Large intestine (tissue), 3 donors: ENCODE results near the gene GADD45GIP1. TPM values are rescaled to one million over a fixed set of nuclear protein-coding genes. Genes with fewer than 3 reads are reported as not detected.
"Not testable (repeated sequence)": the region's sequence is repeated elsewhere in the genome, so short reads cannot be mapped to it uniquely, and the experiment has no call there.

Experiments
- DNase-seq, 2 donors: peaks; one replicate each; pipeline versions ENCODE4 v3.0.0 to v3.0.0-alpha.2; 2013
- H3K27ac ChIP-seq: one replicate; pipeline ENCODE4 v1.5.1; 2013; ENCODE audit warnings: low read length
- H3K27me3 ChIP-seq: 2 replicates; pipeline ENCODE4 v1.6.1; 2013; ENCODE audit warnings: low read length; ENCODE audit not compliant: control insufficient read depth, insufficient read depth
- H3K36me3 ChIP-seq: 2 replicates; pipeline ENCODE4 v1.6.1; 2013; ENCODE audit warnings: low read length; ENCODE audit not compliant: control insufficient read depth, insufficient read depth
- H3K4me1 ChIP-seq: one replicate; pipeline ENCODE4 v1.6.1; 2013; ENCODE audit warnings: low read length; ENCODE audit not compliant: control insufficient read depth, insufficient read depth
- H3K4me3 ChIP-seq: one replicate; pipeline ENCODE4 v1.5.1; 2013; ENCODE audit warnings: low read length
- H3K9me3 ChIP-seq: one replicate; pipeline ENCODE4 v1.6.1; 2013; ENCODE audit warnings: mild to moderate bottlenecking, low read depth, low read length, moderate library complexity; ENCODE audit not compliant: control insufficient read depth
- WGBS: methylation state at CpG from one replicate; pipeline ENCODE4 v1.1.5; 2013; ENCODE audit warnings: low lambda C conversion rate; ENCODE audit not compliant: insufficient coverage; 5-methylcytosine and 5-hydroxymethylcytosine counted together
- polyA plus RNA-seq: library from polyadenylated mRNA; unstranded; fragments of 120-200 nt; gene quantifications from one replicate; pipeline ENCODE4 v1.2.1, GENCODE V29; 2013

GADD45GIP1 gene
- polyA plus RNA-seq, 1 donor: 30.5 TPM

DNA sequence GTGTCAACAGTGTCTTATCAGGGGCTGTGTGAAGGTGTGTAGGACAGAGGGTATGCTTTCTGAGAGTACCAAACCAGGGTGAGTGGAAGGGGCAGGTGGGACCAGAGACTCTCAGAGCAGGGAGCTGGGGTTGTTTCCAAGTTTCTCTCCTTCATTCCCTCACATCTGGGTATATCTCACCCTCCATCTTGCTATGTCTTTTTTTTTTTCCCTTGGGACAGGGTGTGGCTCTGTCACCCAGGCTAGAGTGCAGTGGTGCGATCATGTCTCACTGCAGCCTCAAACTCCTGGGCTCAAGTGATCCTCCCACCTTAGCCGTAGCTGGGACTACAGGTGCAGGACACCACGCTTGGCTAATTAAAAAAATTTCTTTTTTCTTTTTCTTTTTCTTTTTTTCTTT, 23.0 kb upstream of the GADD45GIP1 start:
- peaks cover 29% of the 10 kb centered on the region for H3K27me3 ChIP-seq
- DNase-seq: no peak
- no peak overlapping the region for H3K4me3 ChIP-seq
- no peaks in the 10 kb centered on the region for H3K36me3 ChIP-seq
- 80% methylated on average over 1 of the region's 3 CpGs for WGBS
- no peak overlapping the region for H3K27ac ChIP-seq
- H3K9me3 ChIP-seq: peaks cover 4% of the 10 kb centered on the region
- H3K4me1 ChIP-seq: peaks cover 4% of the 10 kb centered on the region

DNA sequence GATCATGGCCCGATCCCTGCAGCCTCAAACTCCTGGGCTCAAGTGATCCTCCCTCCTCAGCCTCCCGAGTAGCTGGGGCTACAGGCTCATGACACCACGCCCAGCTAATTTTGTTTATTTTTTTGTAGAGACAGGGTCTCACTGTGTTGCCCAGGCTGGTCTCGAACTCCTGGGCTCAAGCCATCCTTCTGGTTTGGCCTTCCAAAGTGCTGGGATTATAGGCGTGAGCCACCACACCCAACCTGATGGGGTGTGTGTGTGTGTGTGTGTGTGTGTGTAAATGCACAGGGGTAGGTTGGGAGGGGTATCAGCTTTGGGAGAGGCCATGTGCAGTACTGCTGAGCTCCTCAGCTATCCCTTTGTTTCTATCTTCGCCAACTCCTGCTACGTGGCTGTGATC, 19.1 kb upstream of the GADD45GIP1 start:
- H3K4me1 ChIP-seq, H3K27me3 ChIP-seq, DNase-seq, H3K27ac ChIP-seq, H3K4me3 ChIP-seq, H3K9me3 ChIP-seq, H3K36me3 ChIP-seq: not testable (repeated sequence)
- WGBS: no CpG with 5 or more reads among the region's 7 CpGs

DNA sequence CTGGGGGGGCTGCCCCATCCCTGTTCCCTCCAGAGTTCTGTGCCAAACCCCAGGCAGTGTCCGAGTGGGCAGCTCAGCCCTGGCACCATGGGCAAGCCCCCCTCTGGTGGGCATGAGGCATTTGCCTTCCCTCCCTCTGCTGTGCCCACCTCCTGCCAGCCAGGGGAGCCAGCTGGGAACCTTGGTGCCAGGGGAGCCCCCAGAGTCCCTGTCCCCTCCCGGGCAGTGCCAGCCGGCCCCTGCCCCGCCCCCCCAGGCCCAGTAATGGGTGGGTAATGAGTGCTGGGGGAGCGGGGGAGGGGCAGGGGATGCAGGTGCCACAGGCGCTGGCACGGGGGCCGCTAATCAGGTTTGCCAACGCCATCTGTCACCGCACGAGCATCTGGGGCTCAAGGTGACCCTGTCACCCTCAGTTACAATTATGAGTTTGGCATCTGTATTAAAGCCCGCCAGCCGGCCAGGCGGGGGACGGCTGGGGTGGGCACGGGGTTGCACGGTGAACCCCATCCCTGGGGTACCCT, 18.3 kb upstream of the GADD45GIP1 start:
- no CpG with 5 or more reads among the region's 17 CpGs for WGBS
- Histone ChIP-seq H3K4me1 (no peaks in the 10 kb centered on the region), H3K27ac (no peak overlapping the region)

DNA sequence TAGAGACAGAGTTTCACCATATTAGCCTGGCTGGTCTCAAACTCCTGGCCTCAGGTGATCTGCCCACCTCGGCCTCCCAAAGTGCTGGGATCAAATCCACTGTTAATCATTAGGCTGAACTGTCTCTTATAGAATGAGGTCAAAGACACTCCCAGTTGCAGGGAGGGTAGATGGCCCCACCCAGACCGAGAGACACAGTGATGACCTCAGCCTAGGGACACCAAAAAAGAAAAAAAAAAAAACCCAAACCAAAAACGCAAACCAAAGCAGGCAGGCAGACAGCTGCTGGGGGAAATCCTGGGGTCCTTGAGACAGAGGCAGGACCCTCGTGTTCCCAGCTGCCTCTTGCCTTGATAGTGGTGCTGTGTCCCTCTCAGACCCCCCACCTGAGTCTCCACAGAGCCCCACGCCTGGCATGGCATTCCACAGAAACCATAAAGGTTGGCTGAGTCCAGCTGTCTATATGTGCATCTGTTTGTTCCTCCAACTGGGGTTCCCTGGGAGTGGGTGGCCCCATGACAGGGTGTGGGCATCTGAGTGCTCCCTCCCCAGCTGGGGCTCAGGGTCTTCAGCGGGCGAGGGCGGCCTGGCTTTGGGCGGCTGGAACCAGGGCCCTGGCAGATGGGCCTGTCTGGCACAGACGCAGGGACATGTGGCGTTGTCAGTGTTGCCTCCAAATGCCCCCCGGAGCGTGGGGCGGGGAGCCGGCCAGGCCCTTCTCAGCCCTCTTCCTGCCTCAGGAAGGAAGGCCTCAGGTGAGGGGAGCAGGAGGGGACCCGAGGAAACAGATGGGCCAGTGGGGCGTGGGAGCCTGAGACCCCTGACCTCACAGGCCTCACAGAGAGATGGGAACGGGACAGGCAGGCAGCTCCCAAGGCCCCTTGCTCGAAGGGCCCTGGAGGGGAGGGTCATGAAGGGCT, 17.5 kb upstream of the GADD45GIP1 start:
- Histone ChIP-seq H3K27ac (no peak overlapping the region), H3K4me3 (no peak overlapping the region), H3K9me3 (no peaks in the 10 kb centered on the region), H3K27me3 (peaks cover 3% of the 10 kb centered on the region), H3K36me3 (no peaks in the 10 kb centered on the region), H3K4me1 (no peaks in the 10 kb centered on the region)
- DNase-seq: no peak
- 30% methylated on average over 2 of the region's 19 CpGs for WGBS

More for the DNA sequence above, 18.3 kb upstream of the GADD45GIP1 start:
- H3K36me3 ChIP-seq: no peaks in the 10 kb centered on the region
- DNase-seq: no peak
- no peak overlapping the region for H3K4me3 ChIP-seq
- peaks cover 3% of the 10 kb centered on the region for H3K27me3 ChIP-seq
- H3K9me3 ChIP-seq: no peaks in the 10 kb centered on the region

DNA sequence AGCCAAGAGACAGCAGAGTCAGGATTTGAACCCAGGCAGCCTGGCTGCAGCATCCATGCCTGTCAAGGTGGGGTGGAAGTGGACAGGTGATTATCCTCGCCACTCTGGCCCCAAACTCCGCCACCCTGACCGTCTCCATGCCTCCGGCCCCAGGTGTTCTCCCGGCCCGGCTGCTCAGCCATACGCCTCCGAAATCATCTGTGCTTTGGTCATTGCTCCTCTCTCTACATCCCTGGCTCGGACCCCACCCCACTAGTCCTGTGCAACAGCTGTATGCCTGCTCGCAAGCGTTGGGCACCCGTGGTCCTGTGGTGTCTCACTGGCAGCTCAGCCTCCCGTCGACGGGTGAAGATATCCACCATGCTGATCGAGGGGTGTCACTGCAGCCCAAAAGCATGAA, 16.2 kb upstream of the GADD45GIP1 start:
- H3K4me1 ChIP-seq: no peaks in the 10 kb centered on the region
- H3K36me3 ChIP-seq: no peaks in the 10 kb centered on the region
- H3K27ac ChIP-seq: no peak overlapping the region
- no peak for DNase-seq
- H3K27me3 ChIP-seq: peaks cover 3% of the 10 kb centered on the region
- H3K9me3 ChIP-seq: no peaks in the 10 kb centered on the region
- no peak overlapping the region for H3K4me3 ChIP-seq
- WGBS: no CpG with 5 or more reads among the region's 16 CpGs

GRCh38 chr19:12970070-12970820, 13.2 kb upstream of the GADD45GIP1 start:
- no peak for DNase-seq
- no peak overlapping the region for H3K27ac ChIP-seq
- peaks cover 3% of the 10 kb centered on the region for H3K27me3 ChIP-seq
- H3K4me1 ChIP-seq: peaks cover 3% of the 10 kb centered on the region
- no peak overlapping the region for H3K4me3 ChIP-seq
- no peaks in the 10 kb centered on the region for H3K9me3 ChIP-seq
- no peaks in the 10 kb centered on the region for H3K36me3 ChIP-seq
- WGBS: 95% methylated on average over 3 of the region's 7 CpGs

- H3K27me3 ChIP-seq: peaks cover 3% of the 10 kb centered on the region
- no peak within 1 kb of the TSS for H3K27ac ChIP-seq
- H3K4me1 ChIP-seq: peaks cover 6% of the 10 kb centered on the region
- no CpG with 5 or more reads among the region's 14 CpGs for WGBS
- H3K9me3 ChIP-seq: no peaks in the 10 kb centered on the region
- H3K36me3 ChIP-seq: no peaks in the 10 kb centered on the region
- no peak for DNase-seq
- no peak within 1 kb of the TSS for H3K4me3 ChIP-seq
Measured at GRCh38 chr19:12969292-12969988, 12.4 kb upstream of the GADD45GIP1 start, which contains the start of gene DAND5. TSS of gene DAND5 (plus strand) at chr19:12969576. CDS start at chr19:12969661, 85 bp downstream.

- DNase-seq: no peak
- Histone ChIP-seq H3K9me3 (no peaks in the 10 kb centered on the region), H3K4me3 (no peak overlapping the region), H3K27ac (no peak overlapping the region), H3K36me3 (no peaks in the 10 kb centered on the region), H3K4me1 (peaks cover 6% of the 10 kb centered on the region), H3K27me3 (no peaks in the 10 kb centered on the region)
- WGBS: no CpG with 5 or more reads among the region's 5 CpGs
Measured at GRCh38 chr19:12967907-12968306, 10.9 kb upstream of the GADD45GIP1 start.

GRCh38 chr19:12965812-12966135, 8.8 kb upstream of the GADD45GIP1 start:
- Histone ChIP-seq H3K27ac (no peak overlapping the region), H3K9me3 (no peaks in the 10 kb centered on the region), H3K4me3 (no peak overlapping the region), H3K36me3 (no peaks in the 10 kb centered on the region), H3K4me1 (peaks cover 6% of the 10 kb centered on the region), H3K27me3 (no peaks in the 10 kb centered on the region)
- no CpG with 5 or more reads among the region's 8 CpGs for WGBS
- DNase-seq: no peak
